IMR-90 (cell line): ENCODE measurements around the gene CAPN9. TPM values are rescaled to one million over a fixed set of nuclear protein-coding genes. Genes with fewer than 3 reads are reported as not detected.

Experiments used
- ATAC-seq: fragments of 200-7000 bp; cut with Tn5 transposase; 2 replicates; pipeline ENCODE4 v1.9.1; 2020; ENCODE audit warnings: low read depth, mild to moderate bottlenecking, moderate library complexity
- BruUV-seq: library from RNA; stranded (reverse); fragments of 400-500 nt; replicated peaks from 2 replicates; lab custom pipeline; 2021; lab: Mats Ljungman, UMichigan
- CTCF ChIA-PET: fragments of 300-600 bp; formaldehyde crosslinking; extraction: SDS; loops from one replicate; lab custom pipeline; 2021; ENCODE audit warnings: antibody characterized with exemption; lab: Yijun Ruan, JAX
- POLR2A ChIA-PET: fragments of 300-600 bp; sonication (Branson Sonifier 250); formaldehyde crosslinking; loops from one replicate; lab custom pipeline; 2022; ENCODE audit warnings: antibody characterized with exemption; ENCODE audit not compliant: unreplicated experiment; lab: Charles Lee
- DNase-seq: peaks from one replicate; pipeline ENCODE4 v3.0.0; 2013
- H2AFZ ChIP-seq: replicated peaks from 2 replicates; pipeline ENCODE3; 2013; ENCODE audit warnings: low read length, mild to moderate bottlenecking; ENCODE audit not compliant: poor library complexity
- H2AK5ac ChIP-seq: 2 replicates; pipeline ENCODE4 v1.6.1; 2013; ENCODE audit warnings: low read depth, low read length, inconsistent platforms
- H2AK9ac ChIP-seq: replicated peaks from 2 replicates; pipeline ENCODE3; 2013; ENCODE audit warnings: mild to moderate bottlenecking, low read depth, low read length, moderate library complexity; ENCODE audit not compliant: poor library complexity
- H2BK120ac ChIP-seq: 2 replicates; pipeline ENCODE4 v1.6.1; 2013; ENCODE audit warnings: low read depth, low read length, inconsistent platforms
- H2BK15ac ChIP-seq: 3 replicates; pipeline ENCODE4 v1.6.1; 2013; ENCODE audit warnings: low read depth, low read length, inconsistent platforms
- H2BK20ac ChIP-seq: 2 replicates; pipeline ENCODE4 v1.6.1; 2013; ENCODE audit warnings: low read depth, mild to moderate bottlenecking, inconsistent platforms, low read length, moderate library complexity
- H2BK5ac ChIP-seq: 2 replicates; pipeline ENCODE4 v1.6.1; 2013; ENCODE audit warnings: mild to moderate bottlenecking, low read depth, low read length, inconsistent platforms; ENCODE audit not compliant: poor library complexity, severe bottlenecking
- H3K14ac ChIP-seq: replicated peaks from 2 replicates; pipeline ENCODE4 v1.6.1; 2013; ENCODE audit warnings: low read depth, low read length, inconsistent platforms
- H3K18ac ChIP-seq: 2 replicates; pipeline ENCODE4 v1.6.1; 2013; ENCODE audit warnings: low read depth, low read length, control low read depth
- H3K23ac ChIP-seq: 2 replicates; pipeline ENCODE4 v1.6.1; 2013; ENCODE audit warnings: low read depth, low read length, inconsistent platforms
- H3K27ac ChIP-seq: 2 replicates; pipeline ENCODE4 v1.5.1; 2013; ENCODE audit warnings: mild to moderate bottlenecking, control low read depth, low read length; ENCODE audit not compliant: insufficient read depth
- H3K27me3 ChIP-seq: 2 replicates; pipeline ENCODE4 v1.6.1; 2013; ENCODE audit warnings: low read length; ENCODE audit not compliant: control insufficient read depth, insufficient read depth
- H3K36me3 ChIP-seq: 2 replicates; pipeline ENCODE4 v1.6.1; 2013; ENCODE audit warnings: low read length, mixed read lengths; ENCODE audit not compliant: control insufficient read depth, insufficient read depth
- H3K4ac ChIP-seq: 2 replicates; pipeline ENCODE4 v1.6.1; 2013; ENCODE audit warnings: low read depth, low read length, inconsistent platforms
- H3K4me1 ChIP-seq: 2 replicates; pipeline ENCODE4 v1.6.1; 2013; ENCODE audit warnings: low read length, mixed read lengths; ENCODE audit not compliant: control insufficient read depth, insufficient read depth
- H3K4me2 ChIP-seq: 2 replicates; pipeline ENCODE4 v1.6.1; 2013; ENCODE audit warnings: low read depth, mild to moderate bottlenecking, control low read depth, low read length, moderate library complexity
- H3K4me3 ChIP-seq: 2 replicates; pipeline ENCODE4 v1.5.1; 2013; ENCODE audit warnings: low read depth, mild to moderate bottlenecking, control low read depth, low read length, moderate library complexity; ENCODE audit not compliant: insufficient read depth
- H3K56ac ChIP-seq: 2 replicates; pipeline ENCODE4 v1.6.1; 2013; ENCODE audit warnings: low read length, inconsistent platforms; ENCODE audit not compliant: insufficient read depth; ENCODE audit errors: extremely low read depth
- H3K79me1 ChIP-seq, 2 experiments: 2 replicates each; pipeline ENCODE4 v1.6.1; 2013; ENCODE audit warnings: low read length in 2 of 2, inconsistent platforms in 1 of 2, low read depth in 1 of 2
- H3K9ac ChIP-seq: 2 replicates; pipeline ENCODE4 v1.6.1; 2013; ENCODE audit warnings: low read depth, low read length, control low read depth
- H3K9me1 ChIP-seq: 2 replicates; pipeline ENCODE4 v1.6.1; 2013; ENCODE audit warnings: low read length, inconsistent platforms; ENCODE audit not compliant: insufficient read depth
- H3K9me3 ChIP-seq: 2 replicates; pipeline ENCODE4 v1.6.1; 2013; ENCODE audit warnings: low read length; ENCODE audit not compliant: control insufficient read depth, insufficient read depth
- H4K20me1 ChIP-seq: 2 replicates; pipeline ENCODE4 v1.6.1; 2013; ENCODE audit warnings: low read length, inconsistent platforms; ENCODE audit not compliant: insufficient read depth
- H4K5ac ChIP-seq: 2 replicates; pipeline ENCODE4 v1.6.1; 2013; ENCODE audit warnings: mild to moderate bottlenecking, low read depth, low read length, control low read depth
- H4K8ac ChIP-seq, 2 experiments: 2 replicates each; pipeline ENCODE4 v1.6.1; 2013; ENCODE audit warnings: low read depth in 2 of 2, low read length in 2 of 2, control low read depth in 1 of 2, inconsistent platforms in 1 of 2
- H4K91ac ChIP-seq: 2 replicates; pipeline ENCODE4 v1.6.1; 2013; ENCODE audit warnings: low read depth, low read length, inconsistent platforms; ENCODE audit not compliant: insufficient read depth
- ELK1 ChIP-seq: fragments of 150-350 bp; IDR thresholded peaks from 2 replicates; pipeline ENCODE4 v1.6.1; 2016; ENCODE audit warnings: low read depth, mild to moderate bottlenecking, low read length, moderate library complexity, borderline replicate concordance
- MAFK ChIP-seq: IDR thresholded peaks from 2 replicates; pipeline ENCODE4 v1.6.1; 2012; ENCODE audit warnings: low read depth, low read length, improper control_type of control experiment
- MAZ ChIP-seq: IDR thresholded peaks from 2 replicates; pipeline ENCODE4 v1.6.1; 2012; ENCODE audit warnings: low read depth, mild to moderate bottlenecking, low read length, improper control_type of control experiment, moderate library complexity, borderline replicate concordance
- RFX5 ChIP-seq: IDR thresholded peaks from 2 replicates; pipeline ENCODE4 v1.8.0; 2012; ENCODE audit warnings: low read depth, mild to moderate bottlenecking, low read length, moderate library complexity
- WGBS, 2 experiments: methylation state at CpG; one replicate each; pipeline versions ENCODE4 v1.1.5 to v1.1.7; 2013; ENCODE audit warnings: missing lambda C conversion rate in 2 of 2; ENCODE audit not compliant: insufficient read length in 1 of 2; ENCODE audit errors: extremely low coverage in 2 of 2; 5-methylcytosine and 5-hydroxymethylcytosine counted together
- dilution Hi-C: fragments of 300-500 bp; cut with HindIII; formaldehyde crosslinking; loops from one replicate; pipeline ENCODE4 v1.14.3; 2018; ENCODE audit warnings: low sequenced_read_pairs; ENCODE audit not compliant: unreplicated experiment
- in situ Hi-C: fragments of 300-500 bp; cut with MboI; formaldehyde crosslinking; loops from 3 replicates; pipeline ENCODE4 v1.14.3; 2019; ENCODE audit warnings: low sequenced_read_pairs, inconsistent platforms, mixed read lengths
- intact Hi-C: fragments of 100-400 bp; cut with micrococcal nuclease; formaldehyde crosslinking; loops from 2 replicates; pipeline ENCODE4 v1.10.0; 2022
- polyA plus RNA-seq, 3 experiments: library from polyadenylated mRNA; depleted of rRNA; stranded (reverse); fragments of >200 nt; gene quantifications; 2 replicates each; pipeline ENCODE4 v1.2.3, GENCODE V29; 2012; ENCODE audit warnings: low replicate concordance in 1 of 3
- total RNA-seq: library from RNA; depleted of rRNA; stranded (reverse); fragments of >200 nt; gene quantifications from 2 replicates; pipeline ENCODE4 v1.2.3, GENCODE V29; 2012

The CAPN9 gene
- total and polyA plus RNA-seq, 2 of the 4 experiments (the other 2 are of a cell fraction) = not detected

- TF ChIP-seq MAFK (no peak), RFX5 (no peak)
Measured at GRCh38 chr1:230709619-230710542, 37.3 kb upstream of the CAPN9 start (continued).

GRCh38 chr1:230710543-230710904 is 36.7 kb upstream of the CAPN9 start:
- Histone ChIP-seq H3K36me3 (no peaks in the 10 kb centered on the region), H2AK9ac (peak overlapping the region; percentile 42), H3K14ac (no peak overlapping the region), H3K4ac (no peak overlapping the region), H3K79me1 (no peaks in the 10 kb centered on the region), H4K20me1 (no peaks in the 10 kb centered on the region), H2BK120ac (no peak overlapping the region), H4K91ac (no peak overlapping the region), H3K4me2 (no peak overlapping the region), H3K9me1 (peaks cover 4% of the 10 kb centered on the region; the same call in 1 of the 2 replicates), H3K27me3 (peaks cover 7% of the 10 kb centered on the region; the same call in 1 of the 2 replicates), H2BK20ac (no peak overlapping the region), H2BK15ac (no peak overlapping the region), H2AK5ac (no peak overlapping the region), H2AFZ (peak overlapping the region; percentile 57), H3K9me3 (no peaks in the 10 kb centered on the region), H3K56ac (no peak overlapping the region), H4K5ac (no peak overlapping the region), H3K9ac (no peak overlapping the region), H3K27ac (no peak overlapping the region), H4K8ac (no peak overlapping the region), H3K4me1 (peaks cover 9% of the 10 kb centered on the region), H3K4me3 (no peak overlapping the region), H3K18ac (no peak overlapping the region), H2BK5ac (no peak overlapping the region), H3K23ac (no peak overlapping the region)
- ChIA-PET POLR2A (no interaction called here), CTCF (no interaction called here)
- no CpG with 5 or more reads among the region's 8 CpGs for WGBS, 2 experiments
- no TSS peak for BruUV-seq
- in situ Hi-C loops (no loop called here), intact Hi-C loops (loop anchor here (5.0 kb wide), 1 partner anchor 42 kb away; no protein-coding TSS in a partner anchor), dilution Hi-C loops (no loop called here)
- no peak for DNase-seq
- ATAC-seq = no peak
- TF ChIP-seq ELK1 = no peak
- TF ChIP-seq MAZ = no peak
